ENCODE measurements around the gene PTPN3. TPM values are rescaled to one million over a fixed set of nuclear protein-coding genes. Genes with fewer than 3 reads are reported as not detected.
"Not testable (repeated sequence)": the region's sequence is repeated elsewhere in the genome, so short reads cannot be mapped to it uniquely, and the experiment has no call there.

The PTPN3 gene
- total RNA-seq, 2 donors from 2014 or later, result 11.0 to 16.3 TPM

DNA sequence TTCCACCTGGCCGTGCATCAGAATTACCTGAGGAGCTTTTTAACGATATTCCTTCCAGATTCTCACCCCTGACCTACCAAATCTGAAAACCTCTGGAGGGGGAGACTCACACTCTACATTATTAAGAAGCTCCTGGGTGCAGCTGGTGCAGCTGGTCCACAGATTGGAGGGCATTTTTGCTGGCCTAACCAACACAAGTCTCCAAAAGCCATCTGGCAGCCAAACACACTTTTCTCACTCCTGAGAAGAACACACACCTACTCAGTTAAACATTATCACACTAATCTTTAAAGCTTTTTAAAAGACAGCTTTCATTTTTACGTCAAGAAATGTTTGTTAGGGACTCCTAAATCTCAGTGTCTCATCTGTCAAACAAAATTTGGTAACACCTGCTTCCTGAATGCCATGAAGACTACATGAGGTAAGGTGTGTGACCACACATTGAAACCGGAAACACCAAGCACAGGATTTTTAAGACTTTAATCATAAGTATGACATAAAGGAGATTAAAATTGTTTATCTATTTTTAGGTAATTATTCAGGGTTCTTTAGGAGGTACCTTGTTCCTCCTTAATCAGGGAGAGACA is 14.2 kb upstream of the PTPN3 start:
- Histone ChIP-seq H3K27ac (no peak overlapping the region), H3K4me1 (replicated peaks) (no peaks in the 10 kb centered on the region), H3K27me3 (replicated peaks; ENCODE audit: insufficient read depth) (no peaks in the 10 kb centered on the region), H3K36me3 (no peaks in the 10 kb centered on the region), H3K4me3 (no peak overlapping the region), H3K9me3 (no peaks in the 10 kb centered on the region)
- TF ChIP-seq POLR2AphosphoS5 (IDR thresholded peaks at IDR 0.05) (no peak), POLR2A (IDR thresholded peaks at IDR 0.05) (no peak)
- TF ChIP-seq, protein P1, sequence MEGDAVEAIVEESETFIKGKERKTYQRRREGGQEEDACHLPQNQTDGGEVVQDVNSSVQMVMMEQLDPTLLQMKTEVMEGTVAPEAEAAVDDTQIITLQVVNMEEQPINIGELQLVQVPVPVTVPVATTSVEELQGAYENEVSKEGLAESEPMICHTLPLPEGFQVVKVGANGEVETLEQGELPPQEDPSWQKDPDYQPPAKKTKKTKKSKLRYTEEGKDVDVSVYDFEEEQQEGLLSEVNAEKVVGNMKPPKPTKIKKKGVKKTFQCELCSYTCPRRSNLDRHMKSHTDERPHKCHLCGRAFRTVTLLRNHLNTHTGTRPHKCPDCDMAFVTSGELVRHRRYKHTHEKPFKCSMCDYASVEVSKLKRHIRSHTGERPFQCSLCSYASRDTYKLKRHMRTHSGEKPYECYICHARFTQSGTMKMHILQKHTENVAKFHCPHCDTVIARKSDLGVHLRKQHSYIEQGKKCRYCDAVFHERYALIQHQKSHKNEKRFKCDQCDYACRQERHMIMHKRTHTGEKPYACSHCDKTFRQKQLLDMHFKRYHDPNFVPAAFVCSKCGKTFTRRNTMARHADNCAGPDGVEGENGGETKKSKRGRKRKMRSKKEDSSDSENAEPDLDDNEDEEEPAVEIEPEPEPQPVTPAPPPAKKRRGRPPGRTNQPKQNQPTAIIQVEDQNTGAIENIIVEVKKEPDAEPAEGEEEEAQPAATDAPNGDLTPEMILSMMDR (IDR thresholded peaks at IDR 0.05), result no peak
- intact Hi-C loops (cut with DNase I), result no loop called here
- DNase-seq (ENCODE audit: low spot score), result no peak
- 78% methylated on average over 4 of the region's 4 CpGs for WGBS

DNA sequence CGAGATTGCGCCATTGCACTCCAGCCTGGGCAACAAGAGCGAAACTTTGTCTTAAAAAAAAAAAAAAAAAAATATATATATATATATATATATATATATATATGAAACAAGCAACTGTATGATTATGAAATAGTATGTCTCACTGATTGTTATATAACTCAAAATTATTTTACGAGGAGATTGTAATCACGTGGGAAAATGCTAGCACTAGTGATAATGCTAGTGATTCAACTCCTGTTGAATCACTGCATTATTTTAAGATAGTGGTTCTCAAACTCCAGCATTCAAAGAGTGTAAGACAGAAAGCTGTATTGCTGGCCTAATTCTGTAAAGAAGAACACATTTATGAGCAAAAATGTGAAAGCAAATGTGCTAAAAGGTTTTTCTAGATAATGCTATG is 12.4 kb upstream of the PTPN3 start:
- intact Hi-C loops (cut with DNase I), result no loop called here
- Histone ChIP-seq H3K27ac (no peak overlapping the region), H3K27me3 (replicated peaks; ENCODE audit: insufficient read depth) (no peaks in the 10 kb centered on the region), H3K4me1 (replicated peaks) (peaks cover 3% of the 10 kb centered on the region), H3K36me3 (no peaks in the 10 kb centered on the region), H3K9me3 (no peaks in the 10 kb centered on the region), H3K4me3 (no peak overlapping the region)
- no peak for DNase-seq (ENCODE audit: low spot score)
- 91% methylated on average over 5 of the region's 5 CpGs for WGBS
- TF ChIP-seq, protein P1 (IDR thresholded peaks at IDR 0.05), result no peak
- TF ChIP-seq POLR2A (IDR thresholded peaks at IDR 0.05), result no peak
- no peak for TF ChIP-seq POLR2AphosphoS5 (IDR thresholded peaks at IDR 0.05)

DNA sequence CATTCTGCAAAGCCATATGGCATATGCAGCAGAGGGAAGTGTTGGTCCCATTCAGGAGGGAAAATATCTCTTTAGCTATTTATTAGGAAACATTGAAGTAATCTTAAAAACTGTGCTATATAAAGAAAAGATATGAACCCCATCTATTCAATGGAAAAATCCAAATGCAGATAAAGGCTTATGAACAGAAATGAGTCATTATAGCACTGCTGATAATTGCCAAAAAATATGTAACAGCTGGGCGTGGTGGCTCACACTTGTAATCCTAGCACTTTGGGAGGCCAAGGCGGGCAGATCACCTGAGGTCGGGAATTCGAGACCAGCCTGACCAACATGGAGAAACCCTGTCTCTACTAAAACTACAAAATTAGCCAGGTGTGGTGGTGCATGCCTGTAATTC is 11.9 kb upstream of the PTPN3 start:
- WGBS, result 98% methylated on average over 4 of the region's 4 CpGs
- intact Hi-C loops (cut with DNase I); H3K4me3 ChIP-seq; H3K4me1 ChIP-seq (replicated peaks); H3K9me3 ChIP-seq; H3K27ac ChIP-seq; H3K27me3 ChIP-seq (replicated peaks; ENCODE audit: insufficient read depth); DNase-seq (ENCODE audit: low spot score); H3K36me3 ChIP-seq: not testable (repeated sequence)

DNA sequence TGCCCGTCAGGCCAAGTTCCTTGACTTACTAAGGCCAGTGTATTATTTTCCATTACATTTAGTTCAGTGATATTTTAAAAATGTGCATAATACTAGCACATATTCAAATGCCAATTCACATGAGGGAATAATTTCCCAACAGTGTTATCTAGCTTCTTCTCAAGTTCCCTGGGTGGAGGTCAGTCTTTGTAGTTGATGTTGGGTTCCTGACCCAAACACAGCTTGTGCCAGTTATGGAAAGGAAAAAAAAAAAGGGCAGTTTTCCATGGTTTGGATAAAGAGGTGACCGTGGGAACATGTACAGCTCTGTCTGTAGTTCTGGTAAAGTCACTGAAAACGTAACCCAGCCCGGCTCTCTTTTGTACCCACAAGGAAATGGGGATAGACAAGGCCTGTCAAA is 11.5 kb upstream of the PTPN3 start:
- Histone ChIP-seq H3K27me3 (replicated peaks; ENCODE audit: insufficient read depth) (no peaks in the 10 kb centered on the region), H3K36me3 (no peaks in the 10 kb centered on the region), H3K9me3 (no peaks in the 10 kb centered on the region), H3K4me1 (replicated peaks) (peaks cover 3% of the 10 kb centered on the region), H3K4me3 (no peak overlapping the region), H3K27ac (no peak overlapping the region)
- DNase-seq (ENCODE audit: low spot score), result no peak
- intact Hi-C loops (cut with DNase I), result no loop called here
- whole genome bisulfite sequencing, result 64% methylated on average over 4 of the region's 4 CpGs
- no peak for TF ChIP-seq POLR2A (IDR thresholded peaks at IDR 0.05)
- TF ChIP-seq, protein P1 (IDR thresholded peaks at IDR 0.05), result no peak
- no peak for TF ChIP-seq POLR2AphosphoS5 (IDR thresholded peaks at IDR 0.05)

DNA sequence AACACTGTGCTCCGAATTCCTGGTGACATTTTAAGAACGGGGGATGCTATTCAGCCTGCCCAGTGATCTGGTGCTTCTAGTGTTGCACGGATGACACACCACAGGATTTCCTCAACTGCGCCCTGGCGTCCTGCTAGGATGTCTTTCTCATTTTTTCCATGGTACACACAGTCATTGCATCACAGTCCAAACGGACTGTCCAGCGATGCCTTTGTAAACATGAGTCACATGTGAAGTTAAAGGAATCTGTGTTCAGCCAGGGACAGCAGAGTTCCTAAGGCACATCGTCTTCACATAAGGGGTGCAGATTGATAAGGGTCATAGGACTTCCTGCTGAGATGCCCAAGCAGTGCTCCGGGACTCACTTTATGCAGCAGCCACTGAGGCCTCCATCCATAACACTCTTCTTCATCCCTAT is 9.3 kb upstream of the PTPN3 start:
- 76% methylated on average over 9 of the region's 9 CpGs for WGBS
- intact Hi-C loops (cut with DNase I), result no loop called here

More for the DNA sequence above, 9.3 kb upstream of the PTPN3 start:
- no peak for DNase-seq (ENCODE audit: low spot score)
- Histone ChIP-seq H3K27ac (no peak overlapping the region), H3K27me3 (replicated peaks; ENCODE audit: insufficient read depth) (no peaks in the 10 kb centered on the region), H3K36me3 (no peaks in the 10 kb centered on the region), H3K4me3 (no peak overlapping the region), H3K9me3 (no peaks in the 10 kb centered on the region), H3K4me1 (replicated peaks) (peaks cover 3% of the 10 kb centered on the region)
- TF ChIP-seq, protein P1 (IDR thresholded peaks at IDR 0.05), result no peak
- no peak for TF ChIP-seq POLR2AphosphoS5 (IDR thresholded peaks at IDR 0.05)
- no peak for TF ChIP-seq POLR2A (IDR thresholded peaks at IDR 0.05)
